HepG2 (cell line): Measurements from ENCODE around the gene ZNRD2. TPM values are rescaled to one million over a fixed set of nuclear protein-coding genes. Genes with fewer than 3 reads are reported as not detected.
A peak's percentile ranks its signal among the peaks of the same experiment; 100 is the strongest.

Source experiments
- CEBPG ChIP-seq: IDR thresholded peaks from 2 replicates; pipeline ENCODE4 v1.6.1; 2016
- E2F1 ChIP-seq: sonication (generic); formaldehyde crosslinking; IDR thresholded peaks from 2 replicates; pipeline ENCODE4 v1.5.0; 2020; ENCODE audit warnings: missing genetic modification reagents
- GFI1 ChIP-seq: sonication (generic); formaldehyde crosslinking; IDR thresholded peaks from 2 replicates; pipeline ENCODE4 v1.5.0; 2020; ENCODE audit warnings: missing genetic modification reagents, mild to moderate bottlenecking, borderline replicate concordance
- HNRNPLL ChIP-seq: fragments of 200-400 bp; formaldehyde crosslinking; IDR thresholded peaks from 2 replicates; pipeline ENCODE4 v1.6.1; 2017; ENCODE audit warnings: mild to moderate bottlenecking, low read depth, low read length; ENCODE audit not compliant: poor library complexity, severe bottlenecking
- MYC ChIP-seq: sonication (generic); formaldehyde crosslinking; IDR thresholded peaks from 2 replicates; pipeline ENCODE4 v1.9.0; 2021; ENCODE audit warnings: missing genetic modification reagents, borderline replicate concordance
- NRL ChIP-seq: sonication (generic); formaldehyde crosslinking; IDR thresholded peaks from 2 replicates; pipeline ENCODE4 v1.5.0; 2020; ENCODE audit warnings: missing genetic modification reagents, mild to moderate bottlenecking, moderate library complexity, borderline replicate concordance
- PITX1 ChIP-seq: sonication (generic); formaldehyde crosslinking; IDR thresholded peaks from 2 replicates; pipeline ENCODE4 v1.5.1; 2020; ENCODE audit warnings: mild to moderate bottlenecking, missing genetic modification reagents
- RAD51 ChIP-seq: fragments of 450-650 bp; IDR thresholded peaks from 2 replicates; pipeline ENCODE4 v1.6.1; 2016; ENCODE audit warnings: borderline replicate concordance
- REST ChIP-seq, 2 experiments: IDR thresholded peaks; 2 replicates each; pipeline ENCODE4 v1.6.1; 2011 to 2012; ENCODE audit warnings: low read length in 2 of 2, borderline replicate concordance in 1 of 2, low read depth in 1 of 2, mild to moderate bottlenecking in 1 of 2, moderate library complexity in 1 of 2
- SMYD3 ChIP-seq: sonication (generic); formaldehyde crosslinking; IDR thresholded peaks from 2 replicates; pipeline ENCODE4 v1.8.1; 2023; ENCODE audit warnings: mild to moderate bottlenecking, missing genetic modification reagents
- TERF1 ChIP-seq: sonication (generic); formaldehyde crosslinking; IDR thresholded peaks from 2 replicates; pipeline ENCODE4 v1.8.0; 2022; ENCODE audit warnings: mild to moderate bottlenecking, missing genetic modification reagents, moderate library complexity
- TMF1 ChIP-seq: sonication (generic); formaldehyde crosslinking; IDR thresholded peaks from 2 replicates; pipeline ENCODE4 v1.8.1; 2022; ENCODE audit warnings: low read depth, missing genetic modification reagents
- XRCC5 ChIP-seq: fragments of 200-400 bp; formaldehyde crosslinking; optimal IDR thresholded peaks from 2 replicates; pipeline ENCODE3; 2017; ENCODE audit warnings: mild to moderate bottlenecking, low read length
- ZBTB2 ChIP-seq: sonication (generic); formaldehyde crosslinking; IDR thresholded peaks from 2 replicates; pipeline ENCODE4 v1.8.0; 2022; ENCODE audit warnings: low read depth, missing genetic modification reagents
- ZFP37 ChIP-seq: sonication (generic); formaldehyde crosslinking; IDR thresholded peaks from 2 replicates; pipeline ENCODE4 v1.4.0; 2020; ENCODE audit warnings: missing genetic modification reagents, borderline replicate concordance
- ZMAT3 ChIP-seq: sonication (generic); formaldehyde crosslinking; conservative IDR thresholded peaks from 2 replicates; pipeline ENCODE4 v1.7.0; 2021; ENCODE audit warnings: missing genetic modification reagents
- ZNF207 ChIP-seq: fragments of 450-650 bp; IDR thresholded peaks from 2 replicates; pipeline ENCODE4 v1.6.1; 2016; ENCODE audit warnings: antibody characterized with exemption, borderline replicate concordance
- ZNF343 ChIP-seq: sonication (generic); formaldehyde crosslinking; IDR thresholded peaks from 2 replicates; pipeline ENCODE4 v1.4.0; 2020; ENCODE audit warnings: mild to moderate bottlenecking, missing genetic modification reagents
- ZNF446 ChIP-seq: sonication (generic); formaldehyde crosslinking; IDR thresholded peaks from 2 replicates; pipeline ENCODE4 v1.5.0; 2020; ENCODE audit warnings: mild to moderate bottlenecking, missing genetic modification reagents
- ZNF468 ChIP-seq: sonication (generic); formaldehyde crosslinking; IDR thresholded peaks from 2 replicates; pipeline ENCODE4 v1.8.0; 2022; ENCODE audit warnings: mild to moderate bottlenecking, moderate library complexity, missing genetic modification reagents
- ZNF556 ChIP-seq: sonication (generic); formaldehyde crosslinking; IDR thresholded peaks from 2 replicates; pipeline ENCODE4 v1.4.0; 2020; ENCODE audit warnings: mild to moderate bottlenecking, missing genetic modification reagents, borderline replicate concordance
- ZNF577 ChIP-seq: sonication (generic); formaldehyde crosslinking; IDR thresholded peaks from 2 replicates; pipeline ENCODE4 v1.4.0; 2020; ENCODE audit warnings: mild to moderate bottlenecking, low read depth, missing genetic modification reagents, borderline replicate concordance
- ZNF777 ChIP-seq: sonication (generic); formaldehyde crosslinking; IDR thresholded peaks from 2 replicates; pipeline ENCODE4 v1.4.0; 2020; ENCODE audit warnings: missing genetic modification reagents
- polyA plus RNA-seq, 8 experiments: library from polyadenylated mRNA; depleted of rRNA in 3 of 8; stranded (reverse) in 7 of 8; unstranded in 1 of 8; fragments of >200 nt; fragmentation: Illumina TruSeq in 4 of 8; extraction: Trizol in 4 of 8; gene quantifications; 2 replicates each; pipeline versions ENCODE4 v1.2.1 to v1.2.3, GENCODE V29; 2011 to 2016; ENCODE audit warnings: low read depth in 4 of 8, missing spikeins in 1 of 8, mixed read lengths in 1 of 8; ENCODE audit not compliant: insufficient read depth in 1 of 8
- total RNA-seq, 5 experiments: library from RNA; depleted of rRNA; stranded (reverse); fragments of >200 nt; fragmentation: Illumina TruSeq; extraction: Trizol; gene quantifications; 2 replicates each; pipeline ENCODE4 v1.2.3, GENCODE V29; 2016; ENCODE audit warnings: low read depth in 1 of 5

Gene ZNRD2
- total and polyA plus RNA-seq, 2 of the 13 experiments (the other 11 are each of a cell fraction or from before 2014, with no cell fraction given), result 29.2 to 34.0 TPM

GRCh38 chr11:65524741-65525545, 45.3 kb upstream of the ZNRD2 start, which contains the start of gene SCYL1 (continued):
- TF ChIP-seq MYC, result peak; percentile 83; the same call in 1 of the 2 replicates
- TF ChIP-seq HNRNPLL, result peak; percentile 42
- no peak; the same call in 1 of the 2 replicates for TF ChIP-seq ZNF446 (CRISPR knock-in tag)
- TF ChIP-seq ZNF777 (CRISPR knock-in tag), result 0 out of 2 replicates have a peak, but pooled peaks have one; percentile 40
- TF ChIP-seq ZNF343 (CRISPR knock-in tag), result no peak
- no peak for TF ChIP-seq RAD51
- TF ChIP-seq GFI1, result peak; percentile 23; the same call in 1 of the 2 replicates
- TF ChIP-seq ZNF577 (CRISPR knock-in tag), result no peak
- TF ChIP-seq ZFP37 (CRISPR knock-in tag), result no peak
- TF ChIP-seq SMYD3, result no peak
- TF ChIP-seq TMF1 (CRISPR knock-in tag), result no peak
- TF ChIP-seq ZNF556, result 0 out of 2 replicates have a peak, but pooled peaks have one; percentile 25
- TF ChIP-seq PITX1 (CRISPR knock-in tag), result no peak
- peak; percentile 51; the same call in 1 of the 2 replicates for TF ChIP-seq ZBTB2 (CRISPR knock-in tag)
- TF ChIP-seq E2F1, result no peak
- TF ChIP-seq ZMAT3, result no peak
- no peak for TF ChIP-seq TERF1
- TF ChIP-seq CEBPG, result no peak
- no peak for TF ChIP-seq ZNF468 (CRISPR knock-in tag)
- peak; percentile 21; the same call in 1 of the 2 replicates for TF ChIP-seq NRL (CRISPR knock-in tag)
- TF ChIP-seq ZNF207, result no peak
- peak; percentile 19 for TF ChIP-seq XRCC5
- TF ChIP-seq REST (IDR thresholded peaks at IDR 0.05; ENCODE audit: borderline replicate concordance in 1 of 2, low read depth in 1 of 2, low read length in 2 of 2), result no peak
